H9 (cell line): Measurements from ENCODE around the gene GMEB1. TPM values are rescaled to one million over a fixed set of nuclear protein-coding genes. Genes with fewer than 3 reads are reported as not detected.
A peak's percentile ranks its signal among the peaks of the same experiment; 100 is the strongest.
"Not testable (repeated sequence)": the region's sequence is repeated elsewhere in the genome, so short reads cannot be mapped to it uniquely, and the experiment has no call there.

Experiments used
- DNase-seq: peaks from one replicate; pipeline ENCODE4 v3.0.0-alpha.2; 2017
- H2AFZ ChIP-seq: one replicate; pipeline ENCODE4 v1.6.1; 2013; ENCODE audit warnings: mild to moderate bottlenecking, low read length, control low read depth, moderate library complexity
- H2AK5ac ChIP-seq: 2 replicates; pipeline ENCODE4 v1.6.1; 2013; ENCODE audit warnings: low read length, control low read depth, mixed read lengths; ENCODE audit not compliant: insufficient read length
- H2BK120ac ChIP-seq: one replicate; pipeline ENCODE4 v1.6.1; 2013; ENCODE audit warnings: low read depth, mild to moderate bottlenecking, low read length, control low read depth, inconsistent platforms; ENCODE audit not compliant: poor library complexity, severe bottlenecking
- H2BK12ac ChIP-seq: 2 replicates; pipeline ENCODE4 v1.6.1; 2013; ENCODE audit warnings: low read length, control low read depth, mixed read lengths, low read depth; ENCODE audit not compliant: insufficient read length
- H2BK15ac ChIP-seq: 2 replicates; pipeline ENCODE4 v1.6.1; 2013; ENCODE audit warnings: low read depth, low read length, control low read depth
- H2BK20ac ChIP-seq: one replicate; pipeline ENCODE4 v1.6.1; 2013; ENCODE audit warnings: low read depth, mild to moderate bottlenecking, low read length, control low read depth, inconsistent platforms; ENCODE audit not compliant: poor library complexity, severe bottlenecking
- H2BK5ac ChIP-seq: 2 replicates; pipeline ENCODE4 v1.6.1; 2013; ENCODE audit warnings: low read length, control low read depth, mixed read lengths; ENCODE audit not compliant: insufficient read length
- H3K14ac ChIP-seq: 2 replicates; pipeline ENCODE4 v1.6.1; 2013; ENCODE audit warnings: low read length, control low read depth; ENCODE audit not compliant: insufficient read depth
- H3K18ac ChIP-seq: 2 replicates; pipeline ENCODE4 v1.6.1; 2013; ENCODE audit warnings: low read depth, mild to moderate bottlenecking, mixed read lengths, low read length, control low read depth; ENCODE audit not compliant: insufficient read length
- H3K23ac ChIP-seq: 2 replicates; pipeline ENCODE4 v1.6.1; 2013; ENCODE audit warnings: low read length, control low read depth, mixed read lengths, low read depth; ENCODE audit not compliant: insufficient read length
- H3K23me2 ChIP-seq: 2 replicates; pipeline ENCODE4 v1.6.1; 2013; ENCODE audit warnings: low read depth, mild to moderate bottlenecking, mixed read lengths, low read length, control low read depth; ENCODE audit not compliant: insufficient read length, poor library complexity, severe bottlenecking
- H3K27ac ChIP-seq: 2 replicates; pipeline ENCODE4 v1.5.1; 2013; ENCODE audit warnings: low read length, control low read depth, mixed read lengths, low read depth; ENCODE audit not compliant: insufficient read length
- H3K27me3 ChIP-seq: 2 replicates; pipeline ENCODE4 v1.6.1; 2013; ENCODE audit warnings: low read length, control low read depth, inconsistent platforms; ENCODE audit not compliant: insufficient read depth
- H3K4ac ChIP-seq: 2 replicates; pipeline ENCODE4 v1.6.1; 2013; ENCODE audit warnings: low read depth, mild to moderate bottlenecking, control low read depth, inconsistent platforms, low read length, moderate library complexity
- H3K4me1 ChIP-seq: 2 replicates; pipeline ENCODE4 v1.6.1; 2013; ENCODE audit warnings: low read length, control low read depth, inconsistent platforms; ENCODE audit not compliant: insufficient read depth
- H3K4me2 ChIP-seq: 2 replicates; pipeline ENCODE4 v1.6.1; 2013; ENCODE audit warnings: low read length, control low read depth, mixed read lengths; ENCODE audit not compliant: insufficient read length, insufficient read depth
- H3K56ac ChIP-seq: 2 replicates; pipeline ENCODE4 v1.6.1; 2013; ENCODE audit warnings: low read depth, mild to moderate bottlenecking, mixed read lengths, low read length, control low read depth; ENCODE audit not compliant: insufficient read length
- H3K79me1 ChIP-seq: 2 replicates; pipeline ENCODE4 v1.6.1; 2013; ENCODE audit warnings: low read depth, mild to moderate bottlenecking, moderate library complexity, low read length, control low read depth, inconsistent platforms; ENCODE audit not compliant: insufficient read depth, poor library complexity, severe bottlenecking
- H3K79me2 ChIP-seq: 2 replicates; pipeline ENCODE4 v1.6.1; 2013; ENCODE audit warnings: low read length, control low read depth, inconsistent platforms; ENCODE audit not compliant: insufficient read depth
- H3K9ac ChIP-seq: 2 replicates; pipeline ENCODE4 v1.6.1; 2013; ENCODE audit warnings: low read length, control low read depth, mixed read lengths; ENCODE audit not compliant: insufficient read length; ENCODE audit errors: extremely low read depth
- H3K9me3 ChIP-seq: one replicate; pipeline ENCODE4 v1.6.1; 2013; ENCODE audit warnings: low read depth, low read length, inconsistent platforms; ENCODE audit not compliant: control insufficient read depth
- H3T11ph ChIP-seq: one replicate; pipeline ENCODE4 v1.6.1; 2013; ENCODE audit warnings: mild to moderate bottlenecking, low read length, control low read depth, inconsistent platforms
- H4K20me1 ChIP-seq: one replicate; pipeline ENCODE4 v1.6.1; 2013; ENCODE audit not compliant: control insufficient read depth, insufficient read length, insufficient read depth
- H4K5ac ChIP-seq: 2 replicates; pipeline ENCODE4 v1.6.1; 2013; ENCODE audit warnings: low read depth, mild to moderate bottlenecking, mixed read lengths, low read length, control low read depth; ENCODE audit not compliant: insufficient read length
- H4K8ac ChIP-seq: replicated peaks from 2 replicates; pipeline ENCODE4 v1.6.1; 2013; ENCODE audit warnings: low read length, control low read depth, mixed read lengths, low read depth; ENCODE audit not compliant: insufficient read length
- H4K91ac ChIP-seq: 2 replicates; pipeline ENCODE4 v1.6.1; 2013; ENCODE audit warnings: low read depth, mild to moderate bottlenecking, moderate library complexity, mixed read lengths, low read length, control low read depth; ENCODE audit not compliant: insufficient read length
- H3K27ac Mint-ChIP-seq, 3 experiments: 2 replicates in 2 of 3; 3 replicates in 1 of 3; pipeline ENCODE4 v1.8.0; 2020 to 2021; ENCODE audit warnings: mixed read lengths in 3 of 3, mild to moderate bottlenecking in 1 of 3, moderate library complexity in 1 of 3
- H3K27me3 Mint-ChIP-seq: 2 replicates; pipeline ENCODE4 v1.8.0; 2021; ENCODE audit warnings: low read depth, mild to moderate bottlenecking, moderate library complexity, mixed read lengths
- H3K36me3 Mint-ChIP-seq, 3 experiments: 2 replicates in 2 of 3; 3 replicates in 1 of 3; pipeline ENCODE4 v1.8.0; 2020 to 2021; ENCODE audit warnings: low read depth in 3 of 3, mixed read lengths in 3 of 3; ENCODE audit not compliant: insufficient read depth in 1 of 3
- H3K4me1 Mint-ChIP-seq, 2 experiments: 2 replicates each; pipeline ENCODE4 v1.8.0; 2020; ENCODE audit warnings: mixed read lengths in 2 of 2
- H3K4me3 Mint-ChIP-seq, 2 experiments: 2 replicates in 1 of 2; 3 replicates in 1 of 2; pipeline ENCODE4 v1.8.0; 2020 to 2021; ENCODE audit warnings: mild to moderate bottlenecking in 2 of 2, mixed read lengths in 2 of 2, moderate library complexity in 1 of 2
- H3K9me3 Mint-ChIP-seq, 2 experiments: 2 replicates in 1 of 2; 3 replicates in 1 of 2; pipeline ENCODE4 v1.8.0; 2020; ENCODE audit warnings: mild to moderate bottlenecking in 2 of 2, mixed read lengths in 2 of 2, moderate library complexity in 1 of 2
- CTCF ChIP-seq: fragments of 200-600 bp; sonication (generic); conservative IDR thresholded peaks from 3 replicates; pipeline ENCODE4 v1.8.0; 2021; ENCODE audit warnings: antibody characterized with exemption, mild to moderate bottlenecking
- WGBS: extraction: QIAGEN DNeasy Blood & Tissue Kit; methylation state at CpG from one replicate; pipeline ENCODE4 v1.1.7; 2013; ENCODE audit warnings: missing lambda C conversion rate, low lambda C conversion rate, mixed read lengths; ENCODE audit not compliant: insufficient read length; ENCODE audit errors: extremely low coverage; 5-methylcytosine and 5-hydroxymethylcytosine counted together
- total RNA-seq: library from RNA; stranded (reverse); gene quantifications from 2 replicates; pipeline ENCODE4 v1.2.1, GENCODE V29; 2021

The GMEB1 gene
- total RNA-seq, 1 experiment from 2014 or later, result 17.0 TPM

- Mint-ChIP-seq H3K27me3 (no peaks in the 10 kb centered on the region), H3K9me3 (no peaks in the 10 kb centered on the region; a peak in 2 of 5 replicates), H3K36me3 (no peaks in the 10 kb centered on the region), H3K4me1 (peaks cover 8 to 17% of the 10 kb centered on the region in 2 experiments), H3K4me3 (peak within 1 kb of the TSS; percentile 76 to 79), H3K27ac (peak within 1 kb of the TSS; percentile 99 to 100 (median 100))
- no peaks in the 10 kb centered on the region for H3K9me3 ChIP-seq
- H3K79me2 ChIP-seq, result no peaks in the 10 kb centered on the region
- peak within 1 kb of the TSS; percentile 51 for H3K9ac ChIP-seq
- no peak within 1 kb of the TSS for H2BK12ac ChIP-seq
- peaks cover 9% of the 10 kb centered on the region for H3K23me2 ChIP-seq
- H2AFZ ChIP-seq, result no peak within 1 kb of the TSS
- no peak within 1 kb of the TSS for H3K23ac ChIP-seq
- no peak within 1 kb of the TSS for H2BK20ac ChIP-seq
- H3K14ac ChIP-seq, result peak within 1 kb of the TSS; percentile 68; the same call in 1 of the 2 replicates
- H2AK5ac ChIP-seq, result no peak within 1 kb of the TSS
- no peaks in the 10 kb centered on the region for H3K79me1 ChIP-seq
- peak within 1 kb of the TSS; percentile 60 for H3K4me2 ChIP-seq
- H3K56ac ChIP-seq, result no peak within 1 kb of the TSS
- no peaks in the 10 kb centered on the region for H3K4me1 ChIP-seq
- peak within 1 kb of the TSS; percentile 76 for H3K18ac ChIP-seq
- H2BK120ac ChIP-seq, result no peak within 1 kb of the TSS
- H4K5ac ChIP-seq, result no peak within 1 kb of the TSS
- H4K8ac ChIP-seq, result no peak within 1 kb of the TSS
- H4K91ac ChIP-seq, result no peak within 1 kb of the TSS
- TF ChIP-seq CTCF, result no peak
- no peak within 1 kb of the TSS; the same call in 1 of the 2 replicates for H3K4ac ChIP-seq
- H2BK5ac ChIP-seq, result peak within 1 kb of the TSS; percentile 82
- whole genome bisulfite sequencing, result no CpG with 5 or more reads among the region's 28 CpGs
- no peaks in the 10 kb centered on the region for H3K27me3 ChIP-seq
- peak within 1 kb of the TSS; percentile 91 for H3K27ac ChIP-seq
- DNase-seq, result peak; percentile 90
- peak within 1 kb of the TSS; percentile 71 for H3T11ph ChIP-seq
- no peaks in the 10 kb centered on the region for H4K20me1 ChIP-seq
- no peak within 1 kb of the TSS for H2BK15ac ChIP-seq
Measured at GRCh38 chr1:28648474-28649198, 19.9 kb upstream of the GMEB1 start, which contains the start of gene RNU11. RNU11 (plus strand) TSS chr1:28648600.

GRCh38 chr1:28653063-28653462 is 15.5 kb upstream of the GMEB1 start:
- no CpG with 5 or more reads among the region's 13 CpGs for WGBS
- not testable (repeated sequence) for H3K27me3 Mint-ChIP-seq

More at GRCh38 chr1:28653063-28653462, 15.5 kb upstream of the GMEB1 start:
- not testable (repeated sequence) for H2AFZ ChIP-seq, H4K8ac ChIP-seq, H2BK12ac ChIP-seq, H3K9me3 Mint-ChIP-seq, H3K4me3 Mint-ChIP-seq, H3K4me1 Mint-ChIP-seq, H3K79me1 ChIP-seq, H4K91ac ChIP-seq, H3K27me3 ChIP-seq, H3K9ac ChIP-seq, H3K27ac ChIP-seq, H3K18ac ChIP-seq, H2BK120ac ChIP-seq, H3K4me2 ChIP-seq, H4K5ac ChIP-seq, H2BK5ac ChIP-seq, H3K23ac ChIP-seq, H3K56ac ChIP-seq, H3K9me3 ChIP-seq, H3K14ac ChIP-seq, H2BK15ac ChIP-seq, H2AK5ac ChIP-seq, H3K79me2 ChIP-seq, H4K20me1 ChIP-seq, H3K36me3 Mint-ChIP-seq, H3K27ac Mint-ChIP-seq, H3T11ph ChIP-seq, H3K4me1 ChIP-seq, H3K23me2 ChIP-seq, DNase-seq, H2BK20ac ChIP-seq, H3K4ac ChIP-seq
